T47D (cell line): Measurements from ENCODE around the gene GBGT1.
A peak's percentile ranks its signal among the peaks of the same experiment; 100 is the strongest.

Experiments used
- DNase-seq, 2 experiments: peaks; one replicate each; pipeline versions ENCODE4 v3.0.0 to v3.0.0-alpha.2; 2011 to 2012; ENCODE audit warnings: low read depth in 1 of 2, low spot score in 1 of 2
- JUND ChIP-seq: IDR thresholded peaks from 2 replicates; pipeline ENCODE4 v1.6.1; 2012; ENCODE audit warnings: low read depth
- in situ Hi-C: cut with HindIII; loops from 2 replicates; pipeline ENCODE4 v1.10.0; 2016; ENCODE audit warnings: low sequenced_read_pairs, low pct_unique_long_range_greater_than_20kb

GBGT1 gene

GRCh38 chr9:133106511-133107244 lies 57.0 kb downstream of the GBGT1 start:
- in situ Hi-C loops = no loop called here
- no peak for DNase-seq
- TF ChIP-seq JUND = no peak

- no peak for TF ChIP-seq JUND
- in situ Hi-C loops = no loop called here
- no peak for DNase-seq
Measured at GRCh38 chr9:133105461-133105770, 58.3 kb downstream of the GBGT1 start.

DNA sequence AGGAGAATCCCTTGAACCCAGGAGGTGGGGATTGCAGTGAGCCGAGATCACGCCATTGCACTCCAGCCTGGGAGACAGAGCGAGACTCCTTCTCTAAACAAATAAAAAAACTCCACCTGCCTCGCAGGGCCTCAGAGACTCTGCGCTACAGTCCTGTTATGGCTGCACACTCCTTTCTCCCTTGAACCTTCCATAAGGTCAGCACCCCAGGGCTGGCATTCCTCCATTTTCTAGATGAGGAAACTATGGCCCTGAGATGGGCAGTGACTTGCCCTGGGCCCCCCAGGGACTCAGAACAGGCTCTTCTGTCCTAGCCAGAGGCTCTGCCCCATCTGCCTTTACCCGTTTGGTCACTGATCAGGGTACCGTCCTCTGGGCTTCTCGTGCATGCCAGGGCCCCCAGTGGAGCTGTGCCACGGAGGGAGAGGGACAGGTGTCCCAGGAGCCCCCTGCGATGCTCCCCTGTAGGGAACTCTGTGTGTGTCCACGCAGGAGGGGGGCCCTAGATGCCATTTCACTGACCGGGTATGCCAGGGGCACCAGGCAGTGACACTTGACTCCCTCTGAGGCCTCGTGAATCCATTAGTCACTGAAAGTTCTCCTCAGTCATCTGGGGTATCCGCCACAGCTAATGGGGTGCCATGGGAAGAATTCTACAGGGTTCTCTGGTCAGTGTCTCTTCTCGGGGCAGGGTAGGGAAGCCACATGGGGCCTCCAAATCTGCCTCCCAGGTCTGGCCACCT lies 58.8 kb downstream of the GBGT1 start:
- DNase-seq = no peak
- no peak for TF ChIP-seq JUND
- in situ Hi-C loops = no loop called here

- no peak for DNase-seq
- in situ Hi-C loops = no loop called here
- no peak for TF ChIP-seq JUND
Measured at GRCh38 chr9:133103987-133104505, 59.7 kb downstream of the GBGT1 start.

DNA sequence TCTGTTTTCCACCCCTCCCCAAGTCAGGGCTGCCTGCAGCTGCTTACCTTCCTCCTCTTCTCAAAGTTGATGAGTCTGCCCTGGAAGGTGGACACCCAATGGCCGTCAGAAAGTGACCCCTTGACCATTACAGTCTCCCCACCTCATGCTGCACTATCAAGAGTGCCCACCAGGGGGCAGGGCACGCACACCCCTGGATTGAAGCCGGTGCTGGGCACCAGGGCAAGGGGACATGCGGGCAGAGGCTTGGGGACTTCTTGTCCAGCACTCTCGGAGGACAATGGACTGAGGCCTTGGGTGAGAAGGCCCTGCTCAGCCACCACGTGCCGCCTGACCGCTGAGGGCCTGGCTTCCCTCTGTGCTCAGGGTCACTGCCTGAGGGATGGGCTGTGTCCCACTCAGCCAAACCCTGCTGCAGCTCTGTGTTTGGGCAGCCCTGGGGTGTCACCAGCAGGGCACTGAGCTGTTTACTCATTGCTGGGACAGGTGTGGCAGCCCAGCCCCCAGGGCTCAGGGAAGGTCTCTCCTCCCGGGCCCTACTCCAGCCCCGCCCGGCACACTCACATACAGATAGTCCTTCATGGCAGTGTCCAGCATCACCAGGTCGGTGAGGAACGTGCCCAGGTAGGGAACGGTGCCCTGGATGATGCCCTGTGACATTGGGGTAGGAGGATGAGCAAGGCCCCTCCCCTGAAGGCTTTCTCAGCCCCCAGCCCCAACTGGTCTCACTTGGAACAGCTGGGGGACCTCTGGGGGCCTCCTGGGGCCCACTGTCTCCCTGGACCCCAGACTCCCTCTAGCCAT lies 60.3 kb downstream of the GBGT1 start:
- peak; percentile 66 to 78 for DNase-seq
- in situ Hi-C loops = no loop called here

More for the DNA sequence above, 60.3 kb downstream of the GBGT1 start:
- no peak for TF ChIP-seq JUND
